HG02840 (cell line): ENCODE results near the gene FRYL.
"Not testable (repeated sequence)": the region's sequence is repeated elsewhere in the genome, so short reads cannot be mapped to it uniquely, and the experiment has no call there.

Experiments
- ATAC-seq: cut with Tn5 transposase; IDR thresholded peaks from one replicate; pipeline ENCODE4 v1.9.1; 2021; ENCODE audit warnings: mild to moderate bottlenecking, moderate library complexity, moderate number of reproducible peaks; ENCODE audit not compliant: unreplicated experiment, low FRiP score

Gene FRYL

DNA sequence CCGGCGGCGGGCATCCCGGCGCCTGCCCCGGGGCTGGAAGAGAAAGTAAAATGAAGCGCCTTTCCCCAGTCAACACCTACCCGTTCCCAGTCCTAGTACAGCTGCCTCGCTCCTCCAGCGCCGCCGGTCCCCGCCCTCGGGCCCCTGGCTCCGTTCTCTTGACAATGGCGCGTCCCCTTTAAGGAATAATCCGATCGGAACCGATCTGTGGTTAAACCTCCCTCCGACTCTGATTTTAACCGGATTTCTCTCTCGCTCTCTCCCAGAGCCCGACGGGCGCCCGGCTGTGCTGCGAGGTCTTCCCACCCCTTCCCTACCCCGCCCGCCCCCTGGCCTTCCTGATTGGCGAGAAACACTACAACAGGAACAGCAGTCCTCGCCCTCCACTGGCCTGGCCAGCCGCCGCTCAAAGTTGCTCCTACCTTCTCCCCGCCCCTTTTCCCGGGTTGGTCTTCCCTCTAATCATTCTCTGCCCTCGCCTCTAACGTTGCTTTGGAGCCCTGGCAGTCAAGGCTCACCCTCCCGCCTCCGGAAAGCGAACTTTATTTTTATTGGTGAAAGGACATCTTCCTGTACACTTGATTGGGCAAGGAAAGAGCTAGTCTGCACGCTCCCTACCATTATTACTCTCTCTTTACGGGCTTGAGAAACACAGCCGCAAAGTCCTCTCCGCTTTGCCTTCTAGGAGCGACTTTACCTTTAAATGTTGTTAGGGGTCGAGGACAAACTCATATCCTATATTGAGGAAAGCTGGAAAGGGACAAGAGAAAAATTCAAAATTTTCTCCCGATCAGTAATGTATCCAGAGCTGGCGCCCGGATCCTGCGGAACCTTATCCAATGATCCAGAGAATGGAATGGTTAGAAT is at the start of gene FRYL:
TSS of gene FRYL (minus strand) at position 282 of the 867 bp plus-strand sequence. CDS start 145,869 bp downstream, outside the sequence.
- peak; percentile 85 for ATAC-seq

DNA sequence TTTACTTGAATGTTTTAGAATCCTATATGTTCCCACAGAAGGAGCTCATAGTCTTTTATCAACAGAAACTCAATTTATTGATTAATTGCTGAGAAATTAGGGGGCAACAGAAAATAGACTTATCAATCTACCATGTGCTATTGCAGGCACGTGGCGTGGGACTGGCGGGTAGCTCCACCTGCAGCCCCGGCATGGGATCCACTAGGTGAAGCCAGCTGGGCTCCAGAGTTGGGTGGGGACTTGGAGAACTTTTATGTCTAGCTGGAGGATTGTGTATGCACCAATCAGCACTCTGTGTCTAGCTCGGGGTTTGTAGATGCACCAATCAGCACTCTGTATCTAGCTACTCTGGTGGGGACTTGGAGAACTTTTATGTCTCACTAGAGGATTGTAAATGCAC is 47.5 kb upstream of the FRYL start:
- no peak for ATAC-seq

DNA sequence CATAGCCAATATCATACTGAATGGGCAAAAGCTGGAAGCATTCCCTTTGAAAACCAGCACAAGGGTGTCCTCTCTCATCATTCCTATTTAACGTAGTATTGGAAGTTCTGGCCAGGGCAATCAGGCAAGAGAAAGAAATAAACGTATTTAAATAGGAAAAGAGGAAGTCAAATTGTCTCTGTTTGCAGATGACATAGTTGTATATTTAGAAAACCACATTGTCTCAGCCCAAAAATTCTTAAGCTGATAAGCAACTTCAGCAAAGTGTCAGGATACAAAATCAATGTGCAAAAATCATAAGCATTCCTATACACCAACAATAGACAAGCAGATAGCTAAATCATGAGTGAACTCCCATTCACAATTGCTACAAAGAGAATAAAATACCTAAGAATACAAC is 41.4 kb upstream of the FRYL start:
- ATAC-seq, result not testable (repeated sequence)

DNA sequence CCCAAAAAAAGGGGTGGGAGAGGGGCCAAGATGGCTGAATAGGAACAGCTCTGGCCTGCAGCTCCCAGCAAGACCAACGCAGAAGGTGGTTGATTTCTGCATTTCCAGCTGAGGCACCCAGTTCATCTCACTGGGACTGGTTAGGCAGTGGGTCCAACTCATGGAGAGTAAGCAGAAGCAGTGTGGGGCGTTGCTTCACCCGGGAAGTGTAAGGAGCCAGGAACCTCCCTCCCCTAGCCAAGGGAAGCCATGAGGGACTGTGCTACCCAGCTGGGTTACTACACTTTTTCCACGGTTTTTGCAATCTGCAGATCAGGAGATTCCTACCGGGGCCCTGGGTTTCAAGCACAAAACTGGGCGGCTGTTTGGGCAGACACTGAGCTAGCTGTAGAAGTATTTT is 36.9 kb upstream of the FRYL start:
- ATAC-seq, result no peak

DNA sequence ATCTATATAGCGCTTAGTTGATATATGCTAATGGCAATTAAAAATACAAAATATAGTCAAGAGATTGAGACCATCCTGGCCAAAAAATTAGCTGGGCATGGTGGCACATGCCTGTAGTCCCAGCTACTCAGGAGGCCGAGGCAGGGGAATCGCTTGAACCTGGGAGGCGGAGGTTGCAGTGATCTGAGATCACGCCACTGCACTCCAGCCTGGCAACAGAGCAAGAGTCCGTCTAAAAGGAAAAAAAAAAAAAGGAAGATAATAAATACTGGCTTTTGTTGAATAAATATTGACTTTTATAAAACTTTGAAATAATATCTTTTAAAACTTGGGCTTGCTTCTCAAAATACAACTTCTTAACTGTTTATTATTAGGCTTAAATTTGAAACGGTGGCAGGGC is 36.2 kb upstream of the FRYL start:
- not testable (repeated sequence) for ATAC-seq

DNA sequence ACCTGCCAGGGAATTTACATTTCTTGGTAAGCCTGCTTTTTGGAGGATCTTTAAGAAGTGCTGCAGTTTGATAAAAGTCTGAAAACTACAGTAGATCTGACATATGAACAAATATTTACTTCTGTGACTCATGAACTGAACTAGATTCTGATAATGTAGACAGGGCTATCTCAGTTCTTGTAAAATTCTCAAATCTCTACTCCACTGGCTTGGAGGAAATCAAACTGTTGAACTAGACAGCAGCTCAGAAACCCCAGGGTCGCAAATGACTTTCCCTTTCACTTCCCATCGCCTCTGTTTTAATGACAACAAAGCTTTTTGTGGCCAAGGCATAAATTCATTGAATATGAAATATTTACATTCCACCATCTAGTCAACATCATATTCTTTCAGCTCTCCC is 35.4 kb upstream of the FRYL start:
- no peak for ATAC-seq

DNA sequence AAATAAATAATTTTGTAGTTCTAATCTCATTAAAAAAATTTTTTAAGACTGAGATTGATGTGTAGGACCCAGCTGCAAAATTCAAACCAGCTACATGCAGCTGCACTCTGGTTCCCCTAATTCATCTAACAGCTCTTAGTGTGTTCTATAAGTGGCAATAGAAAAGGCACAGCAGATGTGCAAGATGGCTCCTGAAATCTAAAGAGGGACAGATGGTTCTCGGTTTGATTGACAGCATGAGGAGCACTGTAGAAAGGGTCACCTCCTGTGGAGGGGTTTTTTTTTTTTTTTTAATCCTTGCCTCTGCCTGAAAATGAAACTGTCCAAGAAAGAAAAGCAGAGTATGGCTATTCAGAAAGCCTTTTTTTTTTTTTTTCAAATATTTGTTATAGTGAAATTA is 33.9 kb upstream of the FRYL start:
- peak; percentile 50 for ATAC-seq

DNA sequence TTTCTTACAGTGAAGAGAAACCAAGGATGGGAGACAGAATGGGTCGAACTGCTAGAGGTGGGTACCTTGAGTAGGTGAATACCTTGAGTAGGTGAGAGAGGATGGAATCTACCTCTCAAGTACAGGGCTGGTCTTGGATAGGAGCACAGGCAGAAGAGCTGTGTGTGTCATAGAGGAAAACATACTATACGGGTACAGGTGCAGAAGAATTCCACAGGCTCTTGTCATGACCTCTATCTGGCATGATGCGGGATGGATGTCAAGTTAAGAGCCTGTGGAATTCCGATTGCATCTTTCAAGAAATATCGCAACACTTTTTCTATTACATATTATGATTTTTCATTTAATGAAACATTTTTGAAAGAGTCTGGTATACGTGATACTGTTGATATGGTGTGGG is 32.8 kb upstream of the FRYL start:
- no peak for ATAC-seq

DNA sequence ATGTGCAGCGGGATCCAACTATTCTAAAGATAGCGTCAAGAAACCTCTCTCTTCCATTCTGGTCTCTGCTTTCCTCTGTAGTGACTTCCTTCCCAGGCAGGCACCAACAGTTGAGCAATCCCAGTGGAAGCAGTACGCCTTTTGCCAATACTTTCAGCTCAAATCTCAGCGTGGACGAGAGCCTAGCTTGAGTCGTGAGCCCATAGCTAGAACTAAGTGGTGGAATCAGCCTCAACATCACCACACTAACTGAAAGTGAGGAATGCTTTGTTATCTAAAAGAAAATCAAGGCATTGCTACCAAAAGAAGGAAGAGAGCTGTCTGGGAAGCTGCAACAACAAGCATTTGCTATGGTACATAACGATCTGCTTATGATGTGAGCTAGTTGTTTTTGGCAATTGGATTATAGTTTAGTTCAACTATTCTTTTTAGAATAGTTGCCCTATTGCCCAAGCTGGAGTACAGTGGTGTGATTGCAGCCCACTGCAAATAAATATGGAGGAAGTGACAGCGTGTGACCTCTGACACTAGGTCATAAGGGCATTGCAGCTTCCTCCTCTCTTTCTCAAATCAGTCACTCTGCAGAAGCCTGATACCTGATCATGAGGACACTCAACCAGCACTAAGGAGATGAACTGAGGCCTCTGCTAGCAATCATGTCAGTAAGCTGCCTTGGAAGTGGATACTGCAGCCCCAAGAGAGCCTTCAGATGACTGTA is 24.7 kb upstream of the FRYL start:
- no peak for ATAC-seq

DNA sequence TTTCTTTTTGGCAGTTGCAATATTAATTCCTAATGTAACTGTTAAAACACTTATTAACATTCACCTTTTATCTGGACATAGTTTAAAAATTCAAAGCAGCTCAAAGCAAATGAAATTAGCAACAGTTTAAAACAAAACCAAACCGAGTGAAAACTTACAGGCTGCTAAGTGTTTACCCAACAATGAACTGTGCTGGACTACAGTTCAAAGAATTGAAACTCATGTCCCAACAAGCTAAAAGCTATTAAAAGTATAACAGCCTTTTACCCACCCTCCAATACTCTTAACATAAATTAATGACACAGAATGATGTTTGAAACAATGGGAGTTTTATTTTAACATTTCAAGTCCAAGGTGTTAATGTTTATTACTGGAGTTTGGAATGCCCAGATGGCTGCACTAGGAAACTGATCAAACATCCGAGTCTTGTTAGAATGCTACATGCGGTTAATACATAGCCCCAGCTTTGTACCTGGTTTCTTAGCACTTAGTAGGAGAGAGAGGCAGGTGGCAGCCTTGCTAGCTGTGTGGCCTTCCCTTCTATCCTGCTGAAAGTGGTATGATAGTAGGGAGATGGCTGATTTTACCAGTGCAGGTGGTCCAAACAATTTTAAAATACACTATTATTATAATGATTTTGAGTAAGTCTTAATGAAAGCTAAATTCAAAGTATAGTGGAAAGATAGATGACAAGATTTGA is 21.1 kb upstream of the FRYL start:
- no peak for ATAC-seq

DNA sequence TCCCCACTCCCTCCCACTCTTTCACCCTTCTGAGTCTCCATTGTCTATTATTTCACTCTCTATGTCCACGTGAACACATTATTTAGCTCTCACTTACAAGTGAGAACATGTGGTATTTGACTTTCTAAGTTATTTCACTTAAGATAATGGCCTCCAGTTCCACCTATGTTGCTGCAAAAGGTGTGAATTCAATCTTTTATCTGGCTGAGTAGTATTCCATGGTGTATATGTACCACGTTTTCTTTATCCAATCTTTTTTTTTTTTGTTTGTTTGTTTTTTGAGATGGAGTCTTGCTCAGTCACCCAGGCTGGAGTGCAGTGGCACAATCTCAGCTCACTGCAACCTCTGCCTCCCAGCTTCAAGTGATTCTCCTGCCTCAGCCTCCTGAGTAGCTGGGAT is 20.1 kb upstream of the FRYL start:
- ATAC-seq, result not testable (repeated sequence)

DNA sequence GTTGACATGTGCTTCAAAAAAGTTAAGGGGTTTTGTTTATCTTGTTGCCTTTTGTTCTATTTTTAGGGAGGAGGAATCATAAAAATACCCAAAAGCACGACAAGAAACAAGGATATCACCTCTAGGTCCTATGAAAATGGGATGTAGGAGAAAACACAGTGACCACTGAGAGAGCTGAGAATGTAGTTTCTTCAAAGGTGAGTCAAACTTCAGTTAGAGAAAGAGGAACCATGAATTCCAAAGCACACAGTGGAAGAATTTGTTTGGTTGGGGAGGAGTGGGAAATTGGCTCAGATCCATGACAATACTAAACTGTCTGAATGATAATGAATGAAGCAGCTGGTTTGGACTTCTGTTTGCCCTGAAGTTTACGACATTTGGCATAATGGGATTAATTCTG is 19.1 kb upstream of the FRYL start:
- no peak for ATAC-seq

DNA sequence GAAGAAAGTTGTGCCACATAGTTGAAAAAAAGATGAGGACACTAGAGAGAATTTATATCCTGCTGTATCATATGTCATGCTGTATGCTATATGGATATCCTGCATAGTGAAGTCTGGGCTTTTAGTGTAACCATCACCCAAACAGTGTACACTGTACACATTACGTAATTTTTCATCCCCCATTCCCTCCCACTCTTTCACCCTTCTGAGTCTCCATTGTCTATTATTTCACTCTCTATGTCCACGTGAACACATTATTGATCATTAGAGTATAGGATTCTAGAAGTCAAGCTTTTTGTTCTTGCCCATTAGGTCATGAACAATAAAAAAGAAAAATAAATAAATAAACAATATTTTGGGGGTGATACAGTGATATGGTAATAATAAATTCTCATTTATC is 18.0 kb upstream of the FRYL start:
- no peak for ATAC-seq

DNA sequence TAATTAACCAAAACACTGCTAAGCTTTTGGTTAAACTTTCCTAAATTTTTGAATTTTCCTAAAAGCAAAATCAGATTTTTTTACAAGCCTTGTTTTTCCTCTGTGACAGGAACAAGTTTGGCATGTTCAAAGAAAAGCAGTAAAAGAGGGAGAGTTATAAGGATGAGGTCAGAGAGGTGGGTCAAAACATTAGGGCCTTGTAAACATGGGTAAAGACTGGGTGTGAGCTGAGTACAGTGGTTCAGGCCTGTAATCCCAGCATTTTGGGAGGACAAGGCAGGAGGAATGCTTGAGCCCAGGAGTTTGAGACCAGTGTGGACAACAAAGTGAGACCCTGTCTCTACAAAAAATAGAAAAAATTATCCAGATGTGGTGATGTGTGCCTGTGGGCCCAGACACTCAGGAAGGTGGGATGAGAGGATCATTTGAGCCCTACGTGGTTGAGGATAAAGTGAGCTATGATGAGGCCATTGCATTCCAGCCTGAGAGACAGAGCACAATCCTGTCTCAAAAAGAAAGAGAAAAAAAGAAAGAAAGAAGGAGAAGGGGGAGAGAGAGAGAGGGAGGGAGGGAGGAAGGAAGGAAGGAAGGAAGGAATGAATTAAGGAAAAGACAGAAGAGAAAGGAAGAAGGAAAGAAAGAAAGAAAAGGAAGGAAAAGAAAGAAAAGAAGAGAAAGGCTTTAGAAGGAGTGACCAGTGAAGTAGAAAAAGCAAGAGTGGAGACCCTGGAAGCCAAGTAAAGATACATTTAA is 17.0 kb upstream of the FRYL start:
- ATAC-seq, result no peak

DNA sequence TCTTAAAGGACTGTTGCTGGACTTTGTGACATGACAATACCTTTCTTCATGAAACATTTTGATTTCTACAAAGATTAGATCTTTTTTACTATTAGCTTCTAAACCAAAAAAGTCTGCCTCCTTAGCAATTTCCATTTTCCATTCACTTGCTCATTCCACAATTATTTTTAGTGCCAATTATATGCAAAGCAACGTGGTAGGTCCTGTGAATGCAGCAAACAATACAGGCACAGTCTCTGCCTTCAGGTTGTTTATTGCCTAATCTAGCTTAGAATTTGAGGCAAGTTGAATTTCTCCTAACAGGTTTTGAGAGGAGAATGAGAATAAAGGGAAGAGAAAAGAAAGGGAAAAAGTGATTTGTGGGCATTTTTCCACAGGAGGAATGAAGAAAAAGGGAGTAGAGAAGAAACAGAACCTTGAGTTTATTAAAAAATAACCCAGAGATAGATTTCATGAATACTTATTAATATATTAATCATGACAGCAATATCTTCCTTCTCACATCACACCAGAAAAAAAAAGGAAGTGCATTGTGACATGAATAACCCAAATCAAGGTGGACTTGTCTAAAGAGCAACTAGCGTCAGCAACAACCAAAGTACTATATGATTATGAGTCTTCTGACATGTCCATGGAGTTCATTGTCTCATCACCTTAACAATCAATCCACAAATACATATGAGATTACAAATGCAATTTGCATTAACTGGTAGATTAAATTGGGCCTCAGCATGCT is 16.3 kb upstream of the FRYL start:
- ATAC-seq, result no peak

DNA sequence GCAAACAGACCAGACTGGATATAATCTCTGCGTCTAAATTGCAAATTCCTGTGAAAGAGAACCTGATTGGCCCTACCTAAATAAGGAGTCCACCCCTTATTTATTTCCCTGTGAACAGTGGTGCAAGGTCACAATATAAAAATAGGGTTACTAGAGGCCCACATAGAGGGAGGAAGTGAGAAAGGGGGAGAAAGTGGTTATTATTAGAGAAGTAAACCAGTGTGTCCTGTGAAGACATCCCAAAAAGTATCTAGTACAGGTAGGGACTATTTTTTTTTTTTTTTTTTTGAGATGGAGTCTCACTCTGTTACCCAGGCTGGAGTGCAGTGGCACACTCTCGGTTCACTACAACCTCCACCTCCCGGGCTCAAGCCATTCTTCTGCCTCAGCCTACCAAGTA is 15.0 kb upstream of the FRYL start:
- ATAC-seq, result no peak

DNA sequence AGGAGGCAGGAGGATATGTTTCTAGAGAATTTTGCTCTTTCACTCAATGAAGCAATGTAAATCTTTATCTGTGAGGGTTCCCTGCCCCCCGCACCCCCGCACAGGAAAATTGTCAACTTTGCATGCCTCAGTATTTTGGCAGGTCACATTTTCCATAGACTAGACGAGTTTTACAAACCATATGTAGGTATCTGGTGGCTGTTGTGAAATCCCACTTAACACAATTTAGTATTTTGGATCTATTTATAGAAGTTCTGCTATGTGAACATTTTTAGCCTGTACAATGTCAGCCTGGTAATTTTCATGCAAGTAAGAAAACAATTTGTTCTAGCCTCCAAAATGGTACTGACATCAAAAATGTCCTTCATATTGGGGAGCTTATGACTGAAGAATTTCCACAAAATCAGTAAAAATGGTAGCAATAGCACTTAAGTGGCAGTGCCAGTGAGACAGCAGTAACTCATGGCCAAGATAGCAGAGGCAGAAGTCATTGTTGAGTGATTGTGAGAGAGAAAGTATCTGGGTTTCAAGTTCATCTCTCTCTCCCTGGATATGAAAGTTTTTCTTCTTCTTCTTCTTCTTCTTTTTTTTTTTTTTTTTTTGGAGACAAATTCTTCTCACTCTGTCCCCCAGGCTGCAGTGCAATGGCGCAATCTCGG is 12.4 kb upstream of the FRYL start:
- no peak for ATAC-seq

DNA sequence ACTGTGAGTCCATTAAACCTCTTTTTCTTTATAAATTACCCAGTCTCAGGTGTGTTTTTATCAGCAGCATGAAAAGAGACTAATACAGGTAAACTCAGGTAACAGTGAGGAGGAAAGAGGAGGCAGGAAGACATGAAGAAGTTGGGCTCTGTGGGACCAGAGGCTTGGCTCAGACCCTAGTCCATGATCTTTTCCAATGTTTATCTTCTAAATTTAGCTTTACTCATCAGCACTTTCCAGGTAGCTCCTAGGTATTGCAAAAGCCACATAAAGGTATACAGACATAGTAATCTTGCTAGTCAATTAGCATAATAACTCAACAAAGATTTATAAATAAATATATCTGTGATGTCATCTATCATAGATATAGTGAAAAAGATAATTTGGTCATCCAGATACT is 11.2 kb upstream of the FRYL start:
- no peak for ATAC-seq

DNA sequence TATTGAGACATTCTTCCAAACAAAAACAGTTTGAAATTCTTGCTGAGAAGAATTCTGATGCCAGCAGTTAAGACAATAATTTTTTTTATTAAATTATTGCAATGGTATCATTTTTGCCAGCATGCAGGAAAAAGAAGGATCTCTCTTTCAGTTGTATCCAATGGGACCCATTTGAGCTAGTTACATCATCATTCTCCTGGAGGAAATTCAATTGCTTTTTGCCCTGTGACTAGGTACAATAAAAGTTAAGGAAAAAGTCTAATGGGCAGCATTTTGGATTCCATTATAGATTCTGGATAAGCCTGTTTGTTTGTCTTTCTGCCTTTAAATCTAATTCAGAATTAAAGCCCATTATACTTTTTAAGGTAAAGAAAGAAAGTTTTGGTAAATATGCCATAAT is 10.5 kb upstream of the FRYL start:
- no peak for ATAC-seq
